Measurements from ENCODE around the gene RPS26.

- TF ChIP-seq, protein P1, sequence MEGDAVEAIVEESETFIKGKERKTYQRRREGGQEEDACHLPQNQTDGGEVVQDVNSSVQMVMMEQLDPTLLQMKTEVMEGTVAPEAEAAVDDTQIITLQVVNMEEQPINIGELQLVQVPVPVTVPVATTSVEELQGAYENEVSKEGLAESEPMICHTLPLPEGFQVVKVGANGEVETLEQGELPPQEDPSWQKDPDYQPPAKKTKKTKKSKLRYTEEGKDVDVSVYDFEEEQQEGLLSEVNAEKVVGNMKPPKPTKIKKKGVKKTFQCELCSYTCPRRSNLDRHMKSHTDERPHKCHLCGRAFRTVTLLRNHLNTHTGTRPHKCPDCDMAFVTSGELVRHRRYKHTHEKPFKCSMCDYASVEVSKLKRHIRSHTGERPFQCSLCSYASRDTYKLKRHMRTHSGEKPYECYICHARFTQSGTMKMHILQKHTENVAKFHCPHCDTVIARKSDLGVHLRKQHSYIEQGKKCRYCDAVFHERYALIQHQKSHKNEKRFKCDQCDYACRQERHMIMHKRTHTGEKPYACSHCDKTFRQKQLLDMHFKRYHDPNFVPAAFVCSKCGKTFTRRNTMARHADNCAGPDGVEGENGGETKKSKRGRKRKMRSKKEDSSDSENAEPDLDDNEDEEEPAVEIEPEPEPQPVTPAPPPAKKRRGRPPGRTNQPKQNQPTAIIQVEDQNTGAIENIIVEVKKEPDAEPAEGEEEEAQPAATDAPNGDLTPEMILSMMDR (IDR thresholded peaks at IDR 0.05; ENCODE audit: low read length): no peak
- TF ChIP-seq EZH2 (IDR thresholded peaks at IDR 0.05; ENCODE audit: borderline replicate concordance, low read length): no peak
Observed at GRCh38 chr12:56013482-56013881, 28.2 kb upstream of the RPS26 start.

Data from OCI-LY1 (cell line).